GM19351 (cell line): ENCODE measurements around the gene DNAH11.
"Not testable (repeated sequence)": the region's sequence is repeated elsewhere in the genome, so short reads cannot be mapped to it uniquely, and the experiment has no call there.

Source experiments
- ATAC-seq: cut with Tn5 transposase; IDR thresholded peaks from one replicate; pipeline ENCODE4 v1.9.1; 2021; ENCODE audit warnings: mild to moderate bottlenecking, moderate library complexity; ENCODE audit not compliant: unreplicated experiment

DNAH11 gene

DNA sequence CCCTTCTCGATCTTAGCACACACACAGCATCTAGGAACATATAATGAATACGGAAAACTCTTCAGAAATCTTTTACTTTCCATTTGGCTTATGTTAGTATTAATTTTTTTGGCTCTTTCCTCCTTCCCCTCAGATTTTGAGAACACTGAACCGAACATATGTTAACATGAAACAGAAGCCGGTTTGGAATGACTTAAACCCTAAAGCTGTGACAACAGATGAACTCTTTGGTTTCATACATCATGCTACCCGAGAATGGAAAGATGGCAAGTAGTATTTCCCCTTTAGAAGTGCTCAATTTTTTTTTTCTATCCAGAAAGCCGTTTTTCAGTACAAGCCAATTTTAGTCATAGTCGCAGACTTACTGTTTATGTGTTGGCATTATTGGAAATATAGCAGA lies 164.7 kb downstream of the DNAH11 start:
- no peak for ATAC-seq

DNA sequence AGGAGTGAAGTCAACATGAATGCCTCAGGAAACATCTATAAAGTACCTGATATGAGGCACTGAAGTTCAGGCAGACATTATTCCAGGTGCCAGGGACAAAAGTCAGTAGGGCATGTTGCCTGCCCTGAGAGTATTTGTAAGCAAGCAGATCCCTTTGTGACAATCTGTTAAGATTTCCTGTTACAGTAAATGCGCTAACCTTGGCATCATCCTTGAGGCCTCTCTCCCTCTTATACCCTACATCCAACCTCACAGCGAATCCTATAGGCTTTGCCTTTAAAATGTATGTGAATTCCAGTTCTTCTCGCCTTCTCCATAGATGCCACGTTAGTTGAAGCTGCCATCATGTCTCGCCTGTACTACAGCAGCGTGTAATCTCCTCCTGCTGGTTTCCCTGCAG lies 165.3 kb downstream of the DNAH11 start:
- no peak for ATAC-seq

- ATAC-seq: no peak
Observed at GRCh38 chr7:21717323-21717722, 174.5 kb downstream of the DNAH11 start.

- ATAC-seq: no peak
Observed at GRCh38 chr7:21718391-21718790, 175.6 kb downstream of the DNAH11 start.

DNA sequence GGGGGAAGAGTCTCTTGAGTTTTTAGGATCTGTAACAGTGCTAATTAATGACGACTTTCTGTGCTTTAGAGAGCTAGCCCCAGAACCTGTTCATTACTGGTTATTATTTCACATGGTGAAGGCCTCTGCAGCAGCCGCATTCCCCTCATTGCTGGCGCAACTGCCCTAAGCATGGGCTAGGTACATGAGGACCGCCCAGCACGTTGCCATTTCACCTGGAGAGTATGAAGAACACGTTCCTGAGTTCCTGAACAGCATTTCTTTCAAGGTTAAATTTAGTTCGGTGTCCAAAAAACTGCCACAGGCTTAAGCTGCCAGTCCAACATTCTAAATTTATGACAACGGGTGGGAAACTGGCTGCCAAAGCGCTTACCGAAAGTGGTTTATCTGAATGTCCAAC lies 177.0 kb downstream of the DNAH11 start:
- no peak for ATAC-seq

GRCh38 chr7:21722371-21722770 lies 179.5 kb downstream of the DNAH11 start:
- no peak for ATAC-seq

DNA sequence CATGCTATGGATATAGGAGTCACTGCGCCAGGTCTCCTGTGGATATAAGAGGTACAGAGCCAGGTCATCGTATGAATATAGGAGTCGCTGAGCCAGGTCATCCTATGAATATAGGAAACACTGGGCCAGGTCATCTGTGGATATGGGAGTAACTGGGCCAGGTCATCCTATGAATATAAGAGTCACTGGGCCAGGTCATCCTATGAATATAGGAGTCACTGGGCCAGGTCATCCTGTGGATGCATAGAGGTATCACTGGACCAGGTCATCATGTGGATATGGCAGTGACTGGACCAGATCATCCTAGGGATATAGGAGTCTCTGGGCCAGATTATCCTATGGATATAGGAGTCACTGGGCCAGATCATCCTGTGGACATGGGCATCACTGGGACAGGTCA lies 181.7 kb downstream of the DNAH11 start:
- ATAC-seq: no peak

GRCh38 chr7:21730399-21730798 lies 187.6 kb downstream of the DNAH11 start:
- no peak for ATAC-seq

DNA sequence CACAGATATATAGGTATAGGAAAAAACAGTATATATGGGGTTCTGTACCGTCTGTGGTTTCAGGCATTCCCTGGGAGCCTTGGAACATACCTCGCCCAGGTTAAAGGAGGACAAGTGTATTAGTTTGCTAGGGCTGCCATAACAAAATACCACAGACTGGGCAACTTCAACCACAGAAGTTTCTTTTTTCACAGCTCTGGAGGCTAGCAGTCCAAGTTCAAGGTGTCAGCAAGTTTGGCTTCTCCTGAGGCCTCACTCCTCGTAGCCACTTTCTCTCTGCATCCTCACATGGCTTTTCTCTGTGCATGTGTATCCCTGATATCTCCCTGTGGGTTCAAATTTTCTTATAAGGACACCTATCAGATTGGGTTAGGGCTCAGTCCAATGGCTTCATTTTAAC lies 189.1 kb downstream of the DNAH11 start:
- ATAC-seq: no peak

- not testable (repeated sequence) for ATAC-seq
Observed at GRCh38 chr7:21732956-21733355, 190.1 kb downstream of the DNAH11 start.

- no peak for ATAC-seq
Observed at GRCh38 chr7:21733837-21734236, 191.0 kb downstream of the DNAH11 start.

- ATAC-seq: no peak
Observed at GRCh38 chr7:21743493-21743892, 200.7 kb downstream of the DNAH11 start.

- ATAC-seq: no peak
Observed at GRCh38 chr7:21746949-21747348, 204.1 kb downstream of the DNAH11 start.

DNA sequence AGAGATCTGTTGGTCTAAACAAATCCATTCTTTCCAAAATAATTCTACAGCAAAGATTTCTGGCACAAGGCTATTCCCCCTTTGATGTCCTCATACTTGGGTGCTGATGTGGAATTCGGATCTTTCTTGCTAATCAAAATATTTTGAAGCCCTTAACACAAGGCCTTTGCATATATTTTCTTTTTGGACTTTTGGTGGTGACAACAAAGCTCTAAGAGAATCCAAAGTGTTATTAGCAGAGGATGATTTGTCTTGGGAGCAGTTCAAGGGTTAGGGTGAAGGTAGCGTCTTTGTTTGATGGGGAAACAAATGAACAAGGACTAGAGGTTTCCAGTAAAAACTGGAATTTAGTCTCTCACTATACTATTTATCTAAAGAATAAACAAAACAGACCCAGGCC lies 205.0 kb downstream of the DNAH11 start:
- no peak for ATAC-seq

- no peak for ATAC-seq
Observed at GRCh38 chr7:21749378-21749777, 206.5 kb downstream of the DNAH11 start.

DNA sequence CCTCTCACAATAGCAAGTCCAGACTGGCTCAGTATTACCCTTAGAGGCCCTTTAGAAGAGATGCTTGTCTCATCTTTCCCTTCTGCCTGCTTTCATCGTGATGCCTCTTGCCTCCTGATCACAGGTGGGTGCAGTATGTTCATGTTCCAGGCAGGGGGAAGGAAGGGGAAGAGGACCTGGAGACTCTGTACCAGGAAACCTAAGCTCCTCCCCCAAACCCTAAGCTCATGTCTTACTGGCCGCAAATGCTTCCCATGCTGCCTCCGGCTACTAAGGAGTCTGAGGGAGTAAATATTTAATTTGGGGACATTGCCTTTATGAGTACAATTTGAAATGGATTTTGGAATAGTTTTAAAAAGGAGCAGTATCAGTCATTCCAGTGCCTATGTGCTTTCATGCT lies 210.2 kb downstream of the DNAH11 start:
- no peak for ATAC-seq

DNA sequence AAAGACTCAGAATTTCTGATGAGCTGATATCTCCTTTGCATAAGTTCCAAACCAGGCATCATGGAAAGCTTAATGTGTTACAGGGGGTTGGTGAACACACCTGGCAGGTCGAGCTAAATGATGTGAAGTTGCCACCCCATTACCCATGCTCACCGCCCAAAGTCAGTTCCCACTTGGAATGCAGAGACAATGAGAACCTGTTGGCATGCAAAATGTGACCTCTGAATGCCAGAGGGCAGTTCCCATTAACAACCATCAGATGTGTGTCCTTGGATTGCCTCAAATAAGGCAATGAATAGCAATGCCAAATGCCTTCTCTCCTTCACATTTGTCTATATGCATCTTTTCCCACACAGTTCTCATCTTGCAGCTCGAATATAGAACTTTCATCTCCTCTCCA lies 212.1 kb downstream of the DNAH11 start:
- ATAC-seq: no peak

DNA sequence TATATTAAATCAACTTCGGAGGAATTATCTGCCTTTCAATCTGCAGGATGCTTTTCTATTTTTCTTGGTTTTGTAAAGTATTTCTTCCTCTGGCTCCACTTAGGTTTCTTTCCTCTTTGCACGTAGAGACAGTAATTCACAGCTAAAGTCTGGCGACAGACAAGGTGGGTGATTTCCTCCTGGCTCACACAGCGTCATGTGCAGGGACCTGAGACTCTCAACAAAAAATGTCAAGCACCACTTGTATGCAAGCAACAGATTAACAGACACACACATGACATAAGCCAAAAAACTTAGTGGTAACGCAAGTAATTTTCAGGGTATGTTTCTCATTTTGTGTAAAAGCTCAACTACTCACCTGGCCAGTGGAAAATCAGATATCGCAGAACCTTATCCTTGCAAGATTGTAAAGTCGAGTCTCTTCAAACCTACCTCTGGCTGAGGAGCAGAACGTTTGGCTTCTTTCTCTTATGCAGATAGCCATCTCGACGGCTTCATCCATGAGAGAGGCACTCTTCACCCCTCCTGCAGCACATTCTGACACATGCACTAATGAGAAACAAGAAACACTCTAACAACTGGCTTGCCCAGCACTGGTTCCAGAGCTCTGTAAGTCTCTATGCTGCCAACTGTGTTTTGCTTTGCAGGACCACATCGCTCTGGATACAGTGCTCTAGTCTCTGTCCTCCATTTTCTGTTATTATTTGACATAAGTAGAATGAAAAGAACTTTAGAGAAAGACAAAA lies 214.9 kb downstream of the DNAH11 start:
- no peak for ATAC-seq

DNA sequence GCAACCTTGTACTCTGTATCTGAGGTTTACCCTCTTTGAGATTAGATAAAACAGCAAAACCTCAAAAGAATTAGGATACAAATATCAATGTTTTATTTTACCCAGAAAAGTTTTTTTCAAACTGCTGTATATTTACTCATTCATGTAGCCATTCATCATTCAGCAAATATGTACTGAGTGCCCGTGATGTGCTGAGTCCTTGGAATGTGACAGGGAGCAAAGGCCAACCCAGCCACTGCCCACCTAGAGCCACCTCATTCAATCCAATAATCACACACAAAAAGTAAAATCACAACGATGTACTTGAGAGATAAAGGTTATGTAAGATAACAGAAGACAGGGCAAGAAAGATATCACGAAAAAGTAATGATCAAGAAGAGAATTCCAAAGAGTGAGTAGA lies 215.4 kb downstream of the DNAH11 start:
- ATAC-seq: no peak

- no peak for ATAC-seq
Observed at GRCh38 chr7:21762469-21762868, 219.6 kb downstream of the DNAH11 start.

DNA sequence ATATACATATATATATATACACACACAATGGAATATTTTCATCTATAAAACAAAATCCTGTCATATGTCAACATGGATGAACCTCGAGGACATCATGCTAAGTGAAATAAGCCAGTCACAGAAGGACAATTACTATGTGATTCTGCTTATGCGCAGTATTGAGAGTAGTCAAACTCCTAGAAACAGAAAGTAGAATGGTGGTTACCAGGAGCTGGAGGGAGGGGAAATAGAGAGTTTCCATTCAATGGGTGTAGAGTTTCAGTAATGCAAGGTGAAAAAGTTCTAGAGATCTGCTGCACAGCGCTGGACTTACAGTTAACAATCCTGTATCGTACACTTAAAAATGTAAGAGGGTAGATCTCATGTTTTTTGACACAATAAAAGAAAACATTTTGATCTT lies 221.0 kb downstream of the DNAH11 start:
- ATAC-seq: peak; percentile 45

DNA sequence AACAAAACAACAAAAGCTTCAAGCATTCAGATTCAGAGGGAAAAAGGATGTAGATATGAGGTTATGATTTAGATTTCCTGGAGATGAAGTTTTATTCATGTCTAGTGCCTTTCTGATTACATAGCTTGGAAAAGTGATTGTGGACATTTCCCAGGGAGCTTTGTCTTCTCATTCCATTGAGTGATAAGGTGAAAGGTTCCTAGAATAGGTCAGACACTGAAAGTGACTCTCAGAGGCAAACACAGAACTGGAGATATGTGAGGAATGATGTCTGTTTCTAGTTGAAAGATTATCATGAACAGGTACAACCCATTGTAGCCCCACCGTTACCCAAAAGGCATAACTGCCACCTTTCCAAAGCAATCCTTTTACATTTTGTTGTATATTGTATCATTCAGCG lies 223.4 kb downstream of the DNAH11 start:
- ATAC-seq: no peak

GRCh38 chr7:21767300-21767900 lies 224.6 kb downstream of the DNAH11 start:
- peak; percentile 84 for ATAC-seq
